HG02884 (cell line): ENCODE data around the gene NTRK2.

Experiments used
- ATAC-seq: cut with Tn5 transposase; IDR thresholded peaks from one replicate; pipeline ENCODE4 v1.9.1; 2021; ENCODE audit warnings: mild to moderate bottlenecking, moderate library complexity; ENCODE audit not compliant: unreplicated experiment

NTRK2 gene

DNA sequence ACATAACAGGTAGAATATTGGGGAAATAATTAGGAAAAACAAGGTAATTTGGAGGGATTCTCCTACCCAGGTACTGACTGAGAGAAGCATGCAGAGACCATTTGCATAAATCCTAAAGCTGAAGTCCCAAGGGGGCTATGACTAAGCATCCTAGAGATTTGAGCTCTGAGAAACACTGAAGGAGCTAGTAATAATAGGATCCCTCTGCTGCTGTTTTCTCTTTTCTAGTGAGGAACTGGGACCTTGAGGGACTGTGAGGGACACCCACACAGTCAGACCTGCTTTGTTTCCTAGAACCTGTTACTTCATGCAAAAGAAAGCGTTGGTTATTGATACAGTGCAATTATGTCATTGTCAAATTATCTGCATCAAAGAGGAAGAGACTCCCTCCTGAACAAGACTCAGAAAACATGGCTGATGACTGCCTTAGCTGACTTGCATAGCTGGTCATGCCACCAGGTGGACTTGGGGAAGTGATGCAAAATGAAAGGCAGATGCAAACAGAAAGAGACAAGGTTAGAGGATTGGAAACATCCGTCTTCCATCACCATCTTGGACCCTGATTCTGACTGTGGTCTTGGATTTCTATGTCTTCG lies 335.4 kb downstream of the NTRK2 start:
- peak; percentile 34 for ATAC-seq

- no peak for ATAC-seq
Observed at GRCh38 chr9:85007748-85008147, 338.2 kb downstream of the NTRK2 start.

DNA sequence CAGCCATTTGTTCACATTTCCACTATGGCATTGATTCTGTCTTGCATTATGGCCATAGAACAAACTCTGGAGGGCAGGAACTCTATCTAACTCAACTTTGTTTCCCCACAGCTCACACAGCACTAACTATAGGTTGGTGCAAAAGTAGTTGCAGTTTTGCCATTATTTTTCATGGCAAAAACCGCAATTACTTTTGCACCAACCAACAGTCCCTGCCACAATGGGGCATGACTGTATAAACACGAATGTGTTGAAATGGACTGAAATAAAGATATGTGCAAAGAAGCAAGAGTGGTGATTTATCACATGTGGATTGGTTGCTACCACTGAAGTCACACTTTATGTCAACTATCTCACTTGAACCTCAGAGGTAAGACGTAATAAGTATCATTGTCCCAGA lies 338.7 kb downstream of the NTRK2 start:
- no peak for ATAC-seq

- ATAC-seq: peak; percentile 87
Observed at GRCh38 chr9:85009251-85009650, 339.7 kb downstream of the NTRK2 start.

GRCh38 chr9:85013703-85014102 lies 344.2 kb downstream of the NTRK2 start:
- ATAC-seq: no peak

- no peak for ATAC-seq
Observed at GRCh38 chr9:85014292-85014691, 344.8 kb downstream of the NTRK2 start.

DNA sequence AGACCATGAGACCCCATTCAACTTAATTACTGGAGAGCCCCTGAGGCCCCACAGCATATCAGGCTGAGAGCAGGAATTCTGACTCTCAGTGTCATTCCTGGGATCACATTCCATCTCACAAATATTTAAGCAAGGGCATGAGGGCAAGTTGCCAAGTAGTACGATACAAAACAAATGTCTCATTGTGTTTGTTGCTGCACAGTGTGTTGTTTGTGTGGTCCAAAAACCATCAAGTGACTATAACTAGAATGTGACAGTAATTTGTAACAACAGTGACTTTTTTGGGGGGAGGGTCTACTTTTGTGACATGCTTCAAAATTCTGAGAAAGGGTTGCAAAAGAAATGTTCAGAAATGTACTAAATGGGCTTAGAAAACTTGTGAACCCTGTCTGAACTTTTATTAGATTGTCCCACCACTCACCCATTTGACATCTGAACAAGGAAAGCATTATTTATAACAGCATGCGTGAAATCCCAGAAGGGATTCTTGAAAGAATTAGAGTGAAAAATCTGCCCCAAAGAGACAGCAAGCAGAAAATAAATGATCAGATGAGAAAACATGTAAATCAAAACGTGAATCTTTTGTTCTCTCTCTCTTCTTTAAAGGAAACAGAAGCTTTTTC lies 347.0 kb downstream of the NTRK2 start:
- ATAC-seq: no peak

DNA sequence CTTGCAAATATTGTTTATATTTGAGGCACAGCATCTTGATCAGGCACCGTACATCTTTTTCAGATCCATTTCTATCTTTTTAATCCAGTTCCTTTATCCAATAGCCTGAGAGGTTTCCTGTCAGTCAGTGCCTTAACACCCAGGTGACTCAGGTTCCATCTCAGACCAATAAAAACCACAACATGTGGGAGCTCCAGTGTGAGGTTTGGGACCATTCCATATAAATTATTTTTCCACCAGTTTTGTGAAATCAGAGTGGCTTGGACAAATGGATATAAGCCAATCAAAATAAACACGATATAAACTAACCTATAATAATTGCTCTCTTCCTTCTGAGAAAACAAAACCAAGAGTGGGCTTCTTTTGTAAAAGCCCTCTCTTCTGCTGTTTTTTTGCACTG lies 351.3 kb downstream of the NTRK2 start:
- ATAC-seq: no peak

DNA sequence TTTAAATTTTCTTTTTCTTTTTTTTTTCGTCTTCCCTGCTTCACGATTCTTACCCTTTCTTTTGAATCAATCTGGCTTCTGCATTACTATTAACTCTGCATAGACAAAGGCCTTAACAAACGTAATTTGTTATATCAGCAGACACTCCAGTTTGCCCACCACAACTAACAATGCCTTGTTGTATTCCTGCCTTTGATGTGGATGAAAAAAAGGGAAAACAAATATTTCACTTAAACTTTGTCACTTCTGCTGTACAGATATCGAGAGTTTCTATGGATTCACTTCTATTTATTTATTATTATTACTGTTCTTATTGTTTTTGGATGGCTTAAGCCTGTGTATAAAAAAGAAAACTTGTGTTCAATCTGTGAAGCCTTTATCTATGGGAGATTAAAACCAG lies 352.2 kb downstream of the NTRK2 start:
- ATAC-seq: no peak

GRCh38 chr9:85024374-85024773 lies 354.8 kb downstream of the NTRK2 start:
- no peak for ATAC-seq

DNA sequence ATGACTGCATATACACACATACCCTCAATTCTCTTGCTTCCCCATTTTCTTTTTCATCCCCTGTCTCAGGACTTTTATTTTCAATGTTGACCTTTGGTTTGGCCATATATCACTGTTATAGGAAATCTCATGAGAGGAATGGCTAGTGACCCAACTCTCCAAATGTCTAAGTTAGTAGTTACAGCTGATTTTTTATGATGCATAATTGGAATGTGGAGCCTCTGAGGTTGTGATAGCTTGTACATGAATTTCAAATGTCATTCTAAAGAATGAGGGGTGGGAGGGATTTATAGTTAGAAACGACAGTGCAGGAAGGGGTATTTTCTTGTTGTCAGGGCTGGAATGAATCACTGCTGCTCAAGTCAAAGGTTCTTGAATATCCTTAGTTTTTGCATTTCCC lies 356.1 kb downstream of the NTRK2 start:
- ATAC-seq: no peak

- no peak for ATAC-seq
Observed at GRCh38 chr9:85027870-85028269, 358.3 kb downstream of the NTRK2 start.

- no peak for ATAC-seq
Observed at GRCh38 chr9:85030316-85030715, 360.8 kb downstream of the NTRK2 start.

- ATAC-seq: no peak
Observed at GRCh38 chr9:85036496-85036895, 367.0 kb downstream of the NTRK2 start.

GRCh38 chr9:85038061-85038460 lies 368.5 kb downstream of the NTRK2 start:
- ATAC-seq: no peak

DNA sequence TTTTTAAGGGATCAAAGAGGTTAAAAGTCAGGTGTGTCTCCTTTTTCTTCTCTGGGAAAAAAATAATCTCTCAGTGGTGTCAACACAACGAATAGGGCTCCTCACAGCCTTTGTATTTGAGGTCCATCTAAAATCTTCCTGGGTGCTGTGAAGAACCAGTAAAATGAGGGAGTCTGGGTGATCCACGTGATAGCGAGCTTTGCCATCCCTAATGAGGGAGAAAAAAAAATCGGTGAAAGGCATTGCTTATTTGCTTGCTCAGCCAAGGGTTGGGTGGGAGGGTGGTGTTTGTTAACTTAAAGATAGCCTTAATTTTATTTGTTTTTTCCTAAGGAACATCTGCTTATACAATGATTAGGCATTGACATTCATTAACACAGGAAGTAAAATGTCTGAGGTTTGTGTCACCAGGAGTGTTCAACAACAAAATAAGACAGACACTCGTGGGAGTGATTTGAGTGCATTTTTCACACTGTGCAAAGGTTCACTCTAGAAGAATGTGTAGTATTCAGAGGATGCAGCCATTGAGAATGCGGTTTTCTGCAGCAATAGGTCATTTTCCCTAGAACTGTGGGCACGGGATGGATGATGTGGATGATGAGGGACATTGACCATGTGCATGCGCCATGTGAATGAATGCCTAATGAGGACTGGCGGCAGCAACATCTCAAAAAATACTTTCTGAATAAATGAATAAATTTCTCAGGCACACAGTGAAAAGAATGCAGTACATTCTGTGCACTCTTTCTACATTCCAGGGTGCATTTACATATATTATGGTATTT lies 369.5 kb downstream of the NTRK2 start:
- ATAC-seq: no peak

- no peak for ATAC-seq
Observed at GRCh38 chr9:85040146-85040545, 370.6 kb downstream of the NTRK2 start.

DNA sequence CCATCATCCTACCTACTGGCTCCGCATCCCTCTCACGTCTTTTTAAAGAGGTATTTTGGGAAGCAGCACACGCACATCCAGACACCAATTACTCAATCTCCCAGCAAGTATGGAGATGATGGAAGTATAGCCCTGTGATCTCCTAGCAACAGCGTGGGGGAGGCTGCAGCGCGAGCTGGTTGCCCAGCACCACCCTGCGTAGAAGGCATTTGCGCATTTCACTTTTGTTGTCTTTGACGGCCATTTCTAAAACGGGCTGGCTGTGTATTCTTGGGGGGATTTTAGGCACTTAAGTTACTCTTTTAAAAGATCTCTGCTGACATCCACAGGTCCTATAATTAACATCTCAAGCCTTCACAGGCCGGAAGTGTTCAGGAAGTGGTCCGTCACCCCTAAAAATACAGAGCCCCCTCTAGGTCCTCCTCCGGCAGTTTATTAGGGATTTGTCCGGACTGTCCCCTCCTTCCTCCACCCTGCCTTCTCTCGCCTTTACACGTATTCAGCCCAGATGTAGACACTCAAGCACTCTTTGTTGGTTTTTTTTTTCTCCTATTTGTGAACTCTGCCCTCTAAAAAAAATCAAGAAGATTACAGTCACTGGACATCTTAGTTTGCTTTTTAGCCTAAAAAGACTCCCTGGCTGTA lies 371.4 kb downstream of the NTRK2 start:
- ATAC-seq: no peak

DNA sequence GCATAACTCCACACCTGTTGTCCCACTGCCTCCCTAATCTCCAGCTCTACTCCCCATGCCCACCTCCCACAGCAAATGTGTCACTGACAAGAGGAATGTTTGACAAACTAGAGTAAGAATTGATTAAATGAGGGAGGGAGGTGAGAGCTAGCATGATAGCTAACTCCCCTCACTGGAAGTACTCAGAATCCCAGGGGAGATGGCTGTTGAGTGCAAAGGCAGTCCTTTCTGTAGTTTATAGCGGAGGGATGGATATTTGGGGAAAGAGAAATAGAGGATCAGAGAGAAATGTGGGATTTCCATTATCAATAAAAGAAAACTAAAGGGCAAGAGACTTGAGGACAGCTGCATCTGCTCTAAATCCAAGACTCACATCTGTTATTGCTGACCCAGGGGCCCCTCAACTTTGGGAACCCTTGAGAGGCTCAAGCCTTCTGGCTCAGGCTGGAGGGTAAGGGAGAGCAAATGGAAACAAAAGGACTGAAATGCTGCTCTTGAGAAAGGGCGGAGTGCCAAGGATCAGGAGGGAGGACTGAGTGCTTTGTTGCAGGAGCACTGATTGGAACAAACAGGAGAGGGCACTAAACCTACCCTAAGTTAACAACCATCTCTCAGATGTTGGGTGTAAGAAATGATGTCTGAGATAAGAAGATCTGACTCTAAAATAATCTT lies 372.1 kb downstream of the NTRK2 start:
- no peak for ATAC-seq

GRCh38 chr9:85042981-85043647 lies 373.6 kb downstream of the NTRK2 start:
- no peak for ATAC-seq

DNA sequence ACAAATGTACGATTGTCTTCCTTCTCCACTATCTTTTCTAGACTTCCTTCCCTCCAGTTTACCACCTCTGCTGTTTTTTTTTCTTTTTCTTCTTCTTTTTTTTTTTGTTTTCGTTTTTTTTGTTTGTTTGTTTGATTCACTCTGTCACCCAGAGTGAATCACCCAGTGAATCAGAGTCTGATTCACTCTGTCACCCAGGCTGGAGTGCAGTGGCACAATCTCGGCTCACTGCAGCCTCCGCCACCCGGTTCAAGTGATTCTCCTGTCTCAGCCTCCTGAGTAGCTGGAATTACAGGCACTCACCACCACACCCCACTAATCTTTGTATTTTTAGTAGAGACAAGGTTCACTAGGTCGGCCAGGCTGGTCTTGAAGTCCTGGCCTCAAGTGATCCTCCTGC lies 375.7 kb downstream of the NTRK2 start:
- no peak for ATAC-seq
